ENCODE results near the gene DCPS.

DNA sequence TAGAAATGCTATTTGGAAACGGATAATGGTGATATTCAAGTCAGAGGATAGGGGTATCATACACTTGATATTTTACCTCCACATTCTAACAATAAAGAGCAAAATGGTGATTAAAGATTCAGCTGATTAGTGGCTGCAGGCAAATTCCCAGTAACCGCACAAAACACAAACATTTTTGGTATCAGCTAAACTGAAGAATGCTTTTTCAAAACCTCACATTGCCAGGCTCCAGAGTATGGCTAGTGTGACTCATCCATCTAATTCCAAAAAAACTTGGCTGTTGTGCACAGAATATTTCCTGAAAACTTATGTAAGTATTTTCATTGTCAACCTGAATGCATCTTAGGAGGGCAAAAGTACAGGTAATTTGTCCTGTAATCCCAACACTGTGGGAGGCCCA, 46.1 kb upstream of the DCPS start:
- TF ChIP-seq, protein P1, sequence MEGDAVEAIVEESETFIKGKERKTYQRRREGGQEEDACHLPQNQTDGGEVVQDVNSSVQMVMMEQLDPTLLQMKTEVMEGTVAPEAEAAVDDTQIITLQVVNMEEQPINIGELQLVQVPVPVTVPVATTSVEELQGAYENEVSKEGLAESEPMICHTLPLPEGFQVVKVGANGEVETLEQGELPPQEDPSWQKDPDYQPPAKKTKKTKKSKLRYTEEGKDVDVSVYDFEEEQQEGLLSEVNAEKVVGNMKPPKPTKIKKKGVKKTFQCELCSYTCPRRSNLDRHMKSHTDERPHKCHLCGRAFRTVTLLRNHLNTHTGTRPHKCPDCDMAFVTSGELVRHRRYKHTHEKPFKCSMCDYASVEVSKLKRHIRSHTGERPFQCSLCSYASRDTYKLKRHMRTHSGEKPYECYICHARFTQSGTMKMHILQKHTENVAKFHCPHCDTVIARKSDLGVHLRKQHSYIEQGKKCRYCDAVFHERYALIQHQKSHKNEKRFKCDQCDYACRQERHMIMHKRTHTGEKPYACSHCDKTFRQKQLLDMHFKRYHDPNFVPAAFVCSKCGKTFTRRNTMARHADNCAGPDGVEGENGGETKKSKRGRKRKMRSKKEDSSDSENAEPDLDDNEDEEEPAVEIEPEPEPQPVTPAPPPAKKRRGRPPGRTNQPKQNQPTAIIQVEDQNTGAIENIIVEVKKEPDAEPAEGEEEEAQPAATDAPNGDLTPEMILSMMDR (IDR thresholded peaks at IDR 0.05; ENCODE audit: low read depth, low read length) = no peak
- no peak for TF ChIP-seq POLR2A (IDR thresholded peaks at IDR 0.05; ENCODE audit: extremely low read depth, insufficient read length)
- TF ChIP-seq, protein P2, sequence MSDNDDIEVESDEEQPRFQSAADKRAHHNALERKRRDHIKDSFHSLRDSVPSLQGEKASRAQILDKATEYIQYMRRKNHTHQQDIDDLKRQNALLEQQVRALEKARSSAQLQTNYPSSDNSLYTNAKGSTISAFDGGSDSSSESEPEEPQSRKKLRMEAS (IDR thresholded peaks at IDR 0.05; ENCODE audit: low read depth, low read length) = no peak
